Neural cell (in vitro differentiated cells): ENCODE data around the gene DNAJC18. TPM values are rescaled to one million over a fixed set of nuclear protein-coding genes. Genes with fewer than 3 reads are reported as not detected.

Source experiments
- H2AFZ ChIP-seq: fragments of 200-600, 300-800 bp; sonication (generic), shearing (Covaris generic); 2 replicates; pipeline ENCODE4 v1.6.0; 2014; ENCODE audit warnings: low read depth, mild to moderate bottlenecking, antibody characterized with exemption, low read length, moderate library complexity
- H3F3A ChIP-seq: fragments of 200-600 bp; shearing (Covaris generic); 2 replicates; pipeline ENCODE4 v1.6.1; 2016; ENCODE audit warnings: mild to moderate bottlenecking, moderate library complexity, mixed read lengths, antibody characterized with exemption, low read length; ENCODE audit not compliant: insufficient read depth, poor library complexity, severe bottlenecking
- H3K27ac ChIP-seq: fragments of 200-600, 300-800 bp; sonication (generic), shearing (Covaris generic); 2 replicates; pipeline ENCODE4 v1.5.1; 2014; ENCODE audit warnings: mild to moderate bottlenecking, low read length, moderate library complexity
- H3K27me3 ChIP-seq: fragments of 300-800, 200-600 bp; sonication (generic), shearing (Covaris generic); 2 replicates; pipeline ENCODE4 v1.6.0; 2014; ENCODE audit warnings: mild to moderate bottlenecking, low read depth, low read length, moderate library complexity; ENCODE audit not compliant: insufficient read depth
- H3K36me3 ChIP-seq: fragments of 300-800, 200-600 bp; sonication (generic), shearing (Covaris generic); 2 replicates; pipeline ENCODE4 v1.5.1; 2014; ENCODE audit warnings: mild to moderate bottlenecking, antibody characterized with exemption, low read length, moderate library complexity; ENCODE audit not compliant: insufficient read depth
- H3K4me2 ChIP-seq: fragments of 300-800, 200-600 bp; sonication (generic), shearing (Covaris generic); 2 replicates; pipeline ENCODE4 v1.6.0; 2014; ENCODE audit warnings: mild to moderate bottlenecking, low read length
- H3K4me3 ChIP-seq: fragments of 300-800, 200-600 bp; sonication (generic), shearing (Covaris generic); 2 replicates; pipeline ENCODE4 v1.5.1; 2014; ENCODE audit warnings: mild to moderate bottlenecking, low read length, moderate library complexity
- H3K79me2 ChIP-seq: fragments of 200-600 bp; shearing (Covaris generic); replicated peaks from 2 replicates; pipeline ENCODE4 v1.6.0; 2014; ENCODE audit warnings: mild to moderate bottlenecking, low read length, moderate library complexity; ENCODE audit not compliant: insufficient read depth
- H3K9ac ChIP-seq: fragments of 300-800, 200-600 bp; sonication (generic), shearing (Covaris generic); 2 replicates; pipeline ENCODE4 v1.6.1; 2016; ENCODE audit warnings: mild to moderate bottlenecking, low read length, mixed read lengths
- H3K9me2 ChIP-seq: fragments of 200-600 bp; shearing (Covaris generic); 2 replicates; pipeline ENCODE4 v1.6.1; 2016; ENCODE audit warnings: mild to moderate bottlenecking, low read length, mixed read lengths; ENCODE audit not compliant: insufficient read depth
- H3K9me3 ChIP-seq: fragments of 200-600, 300-800 bp; sonication (generic), shearing (Covaris generic); 2 replicates; pipeline ENCODE4 v1.6.1; 2016; ENCODE audit warnings: mild to moderate bottlenecking, mixed run types, low read length, moderate library complexity, mixed read lengths
- H4K20me1 ChIP-seq: fragments of 200-600 bp; shearing (Covaris generic); 2 replicates; pipeline ENCODE4 v1.6.1; 2016; ENCODE audit warnings: mild to moderate bottlenecking, mixed run types; ENCODE audit not compliant: insufficient read depth
- CTCF ChIP-seq: fragments of 450-650 bp; IDR thresholded peaks from 2 replicates; pipeline ENCODE4 v1.5.1; 2014; ENCODE audit warnings: antibody characterized with exemption, mild to moderate bottlenecking, moderate library complexity; ENCODE audit not compliant: poor library complexity, severe bottlenecking
- EP300 ChIP-seq: fragments of 450-650 bp; conservative IDR thresholded peaks from 2 replicates; pipeline ENCODE4 v1.6.1; 2014; ENCODE audit warnings: antibody characterized with exemption, mild to moderate bottlenecking, moderate library complexity; ENCODE audit not compliant: poor library complexity, severe bottlenecking
- EZH2 ChIP-seq: fragments of 200-600, 300-800 bp; shearing (Covaris generic), sonication (generic); IDR thresholded peaks from 2 replicates; pipeline ENCODE4 v1.6.1; 2014; ENCODE audit warnings: antibody characterized with exemption, low read length, borderline replicate concordance, mild to moderate bottlenecking; ENCODE audit not compliant: insufficient read depth, poor library complexity, severe bottlenecking
- MXI1 ChIP-seq: fragments of 450-650 bp; conservative IDR thresholded peaks from 2 replicates; pipeline ENCODE4 v1.6.1; 2014; ENCODE audit warnings: antibody characterized with exemption, mild to moderate bottlenecking; ENCODE audit not compliant: poor library complexity, severe bottlenecking
- POLR2AphosphoS5 ChIP-seq: IDR thresholded peaks from 2 replicates; pipeline ENCODE4 v1.6.1; 2012
- RAD21 ChIP-seq: fragments of 450-650 bp; conservative IDR thresholded peaks from 2 replicates; pipeline ENCODE4 v1.6.1; 2014; ENCODE audit warnings: antibody characterized with exemption, mild to moderate bottlenecking, moderate library complexity
- REST ChIP-seq: IDR thresholded peaks from 2 replicates; pipeline ENCODE4 v1.6.1; 2012; ENCODE audit warnings: borderline replicate concordance
- SMC3 ChIP-seq: fragments of 450-650 bp; conservative IDR thresholded peaks from 2 replicates; pipeline ENCODE4 v1.6.1; 2014; ENCODE audit warnings: antibody characterized with exemption, mild to moderate bottlenecking, moderate library complexity; ENCODE audit not compliant: poor library complexity
- TAF1 ChIP-seq: IDR thresholded peaks from 2 replicates; pipeline ENCODE4 v1.6.1; 2012; ENCODE audit warnings: low read depth
- polyA plus RNA-seq: library from polyadenylated mRNA; depleted of rRNA; stranded (reverse); fragments of >200 nt; gene quantifications from 2 replicates; pipeline ENCODE4 v1.2.3, GENCODE V29; 2014

Gene DNAJC18
- polyA plus RNA-seq, 1 donor from 2014 or later, result 44.4 TPM

- no peaks in the 10 kb centered on the region for H3K9me2 ChIP-seq
- H3K36me3 ChIP-seq, result no peaks in the 10 kb centered on the region
- H3F3A ChIP-seq, result no peaks in the 10 kb centered on the region
- H2AFZ ChIP-seq, result no peak overlapping the region
- H3K9ac ChIP-seq, result no peak overlapping the region
- H3K79me2 ChIP-seq, result no peaks in the 10 kb centered on the region
- no peaks in the 10 kb centered on the region for H3K9me3 ChIP-seq
- H3K27ac ChIP-seq, result no peak overlapping the region
- H4K20me1 ChIP-seq, result no peaks in the 10 kb centered on the region
- peaks cover 15% of the 10 kb centered on the region for H3K27me3 ChIP-seq
- no peak for TF ChIP-seq POLR2AphosphoS5
- TF ChIP-seq MXI1, result no peak
- no peak for TF ChIP-seq TAF1
- no peak for TF ChIP-seq EP300
- no peak for TF ChIP-seq SMC3
- TF ChIP-seq EZH2, result no peak
- TF ChIP-seq CTCF, result no peak
- no peak overlapping the region for H3K4me2 ChIP-seq
- no peak overlapping the region for H3K4me3 ChIP-seq
Observed at GRCh38 chr5:139399501-139400121, 39.7 kb downstream of the DNAJC18 start.

GRCh38 chr5:139397921-139398320 lies 41.4 kb downstream of the DNAJC18 start:
- no peak overlapping the region for H3K4me2 ChIP-seq
- H3K9ac ChIP-seq, result no peak overlapping the region
- no peak overlapping the region for H2AFZ ChIP-seq
- no peak overlapping the region for H3K4me3 ChIP-seq
- H3K9me2 ChIP-seq, result no peaks in the 10 kb centered on the region
- peaks cover 32% of the 10 kb centered on the region for H3K27me3 ChIP-seq
- H3K9me3 ChIP-seq, result no peaks in the 10 kb centered on the region
- no peaks in the 10 kb centered on the region for H4K20me1 ChIP-seq
- H3K27ac ChIP-seq, result no peak overlapping the region
- no peaks in the 10 kb centered on the region for H3K36me3 ChIP-seq
- no peaks in the 10 kb centered on the region for H3K79me2 ChIP-seq
- H3F3A ChIP-seq, result no peaks in the 10 kb centered on the region
- TF ChIP-seq TAF1, result no peak
- TF ChIP-seq EP300, result no peak
- TF ChIP-seq EZH2, result no peak
- no peak for TF ChIP-seq SMC3
- no peak for TF ChIP-seq RAD21

GRCh38 chr5:139396691-139397090 lies 42.6 kb downstream of the DNAJC18 start:
- H4K20me1 ChIP-seq, result no peaks in the 10 kb centered on the region
- TF ChIP-seq TAF1 (no peak), EP300 (no peak), EZH2 (no peak), REST (no peak), RAD21 (no peak), MXI1 (no peak), POLR2AphosphoS5 (no peak), CTCF (no peak), SMC3 (no peak)

More at GRCh38 chr5:139396691-139397090, 42.6 kb downstream of the DNAJC18 start:
- Histone ChIP-seq H3K9me2 (no peaks in the 10 kb centered on the region), H3K79me2 (no peaks in the 10 kb centered on the region), H3K4me2 (no peak overlapping the region), H3K4me3 (no peak overlapping the region), H2AFZ (no peak overlapping the region), H3K27me3 (peaks cover 44% of the 10 kb centered on the region), H3K27ac (no peak overlapping the region), H3F3A (no peaks in the 10 kb centered on the region), H3K36me3 (no peaks in the 10 kb centered on the region), H3K9me3 (no peaks in the 10 kb centered on the region), H3K9ac (no peak overlapping the region)
